ENCODE results near the gene TBC1D1.

Gene TBC1D1

DNA sequence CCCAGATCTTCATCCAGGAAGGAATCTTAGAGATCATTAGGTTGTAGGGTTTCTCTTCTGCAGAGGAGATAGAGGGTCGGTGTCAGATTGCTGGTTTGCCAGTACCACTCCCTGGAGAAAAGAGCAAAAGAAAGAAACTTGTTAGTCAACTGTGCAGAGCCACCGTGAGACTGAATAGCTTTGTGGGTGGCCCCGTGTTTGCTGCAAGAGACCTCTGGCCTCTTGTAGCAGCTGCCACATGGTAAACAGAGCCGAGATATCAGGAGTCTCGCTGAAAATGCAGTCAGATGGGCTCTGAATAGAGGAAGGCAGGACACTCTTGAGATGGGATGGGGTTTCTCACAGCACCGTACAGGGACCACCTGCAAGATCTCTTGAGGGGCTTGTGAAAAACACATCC lies 219.0 kb downstream of the TBC1D1 start:
- DNase-seq = no peak

- DNase-seq = no peak
These were observed 220.1 kb downstream of the TBC1D1 start for GRCh38 chr4:38111024-38111423.

- no peak for DNase-seq
These were observed 220.8 kb downstream of the TBC1D1 start for GRCh38 chr4:38111717-38112116.

- DNase-seq = no peak
These were observed 222.2 kb downstream of the TBC1D1 start for GRCh38 chr4:38113132-38113531.

DNA sequence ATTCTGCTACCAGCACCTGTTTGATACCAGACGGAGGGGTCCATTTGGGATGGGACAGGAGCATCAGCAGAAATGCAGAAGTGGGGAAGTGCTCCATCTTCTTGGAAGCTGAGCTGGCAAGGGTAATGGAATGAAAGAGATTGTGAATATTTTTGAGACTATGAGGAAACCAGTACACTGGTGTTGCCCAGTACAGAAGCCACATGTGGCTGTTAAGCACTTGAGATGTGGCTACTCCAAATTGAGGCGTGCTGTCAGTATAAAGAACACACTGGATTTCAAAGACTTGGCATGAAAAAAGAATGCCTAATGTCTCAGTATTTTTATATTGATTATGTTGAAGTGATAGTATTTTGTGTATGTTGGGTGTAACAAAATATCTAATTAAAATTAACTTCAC lies 222.7 kb downstream of the TBC1D1 start:
- no peak for DNase-seq

- DNase-seq = no peak
These were observed 223.7 kb downstream of the TBC1D1 start for GRCh38 chr4:38114386-38115150.

- DNase-seq = no peak
These were observed 224.7 kb downstream of the TBC1D1 start for GRCh38 chr4:38115601-38116000.

GRCh38 chr4:38117591-38117990 lies 226.7 kb downstream of the TBC1D1 start:
- no peak for DNase-seq

DNA sequence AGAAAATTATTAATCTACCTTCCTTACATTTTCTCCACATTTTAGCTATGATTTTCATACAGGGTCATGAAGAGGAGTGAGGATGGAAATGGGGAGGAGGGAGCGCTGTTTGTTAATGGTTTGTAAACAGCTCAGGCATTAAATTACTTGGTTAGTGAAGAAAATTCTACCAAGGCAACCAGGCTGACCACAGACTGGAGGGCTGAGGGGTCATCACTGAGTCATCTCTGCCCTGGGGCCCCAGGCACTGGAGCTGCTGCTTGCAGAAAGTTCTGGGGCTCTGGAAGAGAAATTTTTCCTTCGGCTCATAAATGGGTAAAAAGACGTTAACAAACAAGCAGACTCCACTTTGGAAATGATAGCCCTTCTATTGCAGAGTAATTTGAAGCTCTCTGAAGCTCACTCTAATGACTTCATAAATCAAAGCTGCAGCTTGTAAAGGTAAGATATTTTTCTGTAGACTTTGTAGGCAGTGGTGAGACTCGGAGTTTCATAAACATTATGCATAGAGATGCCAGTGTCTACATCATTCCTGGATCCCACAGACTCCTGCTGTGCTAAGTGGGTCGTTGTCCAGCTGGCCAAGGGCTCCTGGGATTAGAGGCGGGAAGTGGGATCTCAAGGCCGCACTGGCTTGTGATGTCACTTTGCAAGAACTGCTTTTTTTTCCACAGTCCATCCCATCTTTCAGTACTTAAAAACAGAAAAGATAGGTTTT lies 228.9 kb downstream of the TBC1D1 start:
- DNase-seq = no peak

GRCh38 chr4:38120772-38121171 lies 229.9 kb downstream of the TBC1D1 start:
- no peak for DNase-seq

GRCh38 chr4:38122060-38122459 lies 231.2 kb downstream of the TBC1D1 start:
- no peak for DNase-seq

- no peak for DNase-seq
These were observed 232.7 kb downstream of the TBC1D1 start for GRCh38 chr4:38123555-38123954.

GRCh38 chr4:38124961-38125360 lies 234.1 kb downstream of the TBC1D1 start:
- no peak for DNase-seq

DNA sequence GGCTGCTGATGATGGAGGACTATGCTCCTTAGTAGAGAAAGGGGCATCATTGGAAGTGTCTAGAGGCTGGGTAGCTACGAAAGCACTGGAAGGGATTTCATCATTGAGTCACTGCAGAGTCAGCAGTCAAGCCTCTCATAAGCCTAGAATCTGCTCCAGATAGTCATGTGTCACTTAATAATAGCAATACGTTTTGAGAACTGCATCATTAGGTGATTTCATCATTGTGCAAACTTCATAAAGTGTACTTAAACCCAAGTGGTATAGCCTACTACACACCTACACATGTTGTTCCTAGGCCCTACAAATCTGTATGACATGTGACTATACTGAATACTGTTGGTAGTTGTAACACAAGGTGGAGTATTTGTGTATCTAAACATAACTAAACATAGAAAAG lies 234.9 kb downstream of the TBC1D1 start:
- no peak for DNase-seq

DNA sequence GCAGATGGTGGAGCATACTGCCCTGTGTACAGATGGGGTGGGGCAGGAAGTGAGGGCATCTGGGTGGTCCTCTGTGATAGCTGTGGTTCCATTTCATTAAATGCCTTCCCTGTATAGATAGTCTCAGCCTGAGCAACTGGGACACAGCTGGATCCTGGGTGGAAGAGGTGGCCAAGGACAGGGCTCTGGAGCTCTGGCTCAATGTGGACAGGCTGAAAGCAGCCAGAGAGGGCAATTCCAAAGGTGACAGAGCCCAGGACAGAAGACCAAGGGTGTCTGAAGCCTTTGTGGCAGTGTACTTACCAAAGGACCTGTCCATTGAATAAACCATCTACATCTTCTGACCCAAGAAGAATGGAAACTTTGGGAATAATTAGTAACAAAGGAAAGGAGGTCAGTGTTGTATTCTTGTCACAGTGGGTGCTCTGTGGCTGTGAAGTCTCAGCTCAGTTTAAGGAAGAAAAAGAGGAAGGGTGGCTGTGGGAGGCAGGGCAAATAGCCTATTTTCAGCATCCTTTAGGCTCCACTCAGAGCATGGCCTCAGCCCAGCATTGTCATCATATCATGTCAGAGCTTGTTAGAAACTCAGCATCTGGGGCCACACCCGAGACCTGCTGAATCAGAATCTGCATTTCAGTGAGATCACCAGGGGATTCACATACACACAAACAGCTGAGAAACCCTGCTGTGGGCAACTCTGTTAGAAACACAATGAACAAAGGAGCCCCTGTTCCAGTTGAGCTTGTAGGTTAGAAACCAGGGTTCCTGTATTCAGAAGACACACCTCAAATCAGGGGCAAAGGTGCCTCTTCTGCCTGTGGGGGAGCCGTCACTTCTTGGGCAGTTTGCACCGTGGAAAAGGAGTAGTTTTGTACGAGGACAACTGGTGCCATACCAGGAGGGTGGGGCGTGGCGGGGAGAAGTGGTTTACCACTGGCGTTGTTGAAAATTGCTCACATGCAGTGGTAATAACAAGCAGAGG lies 237.9 kb downstream of the TBC1D1 start:
- peak; percentile 82 for DNase-seq

- no peak for DNase-seq
These were observed 238.8 kb downstream of the TBC1D1 start for GRCh38 chr4:38129460-38130227.

DNA sequence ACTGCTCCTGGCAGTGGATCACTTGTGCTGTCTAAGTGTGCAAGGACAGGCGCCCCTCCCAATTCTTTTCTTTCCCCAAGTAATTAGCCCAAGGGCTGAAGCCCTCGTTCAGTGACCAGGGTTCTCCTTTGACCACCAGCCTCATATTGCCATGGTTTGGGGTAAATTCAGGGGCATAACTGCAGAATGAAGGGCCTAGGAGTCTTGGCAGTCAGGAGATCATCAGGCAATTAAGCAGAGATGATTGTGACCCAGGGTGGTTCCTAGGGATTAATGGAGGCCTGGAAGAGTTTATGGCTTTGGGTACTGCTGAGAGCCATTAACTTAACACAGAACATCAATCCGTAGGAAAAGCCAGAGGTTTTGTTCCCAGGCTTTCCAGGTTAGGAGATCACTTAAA lies 240.0 kb downstream of the TBC1D1 start:
- DNase-seq = no peak

- DNase-seq = peak; percentile 85
These were observed 240.6 kb downstream of the TBC1D1 start for GRCh38 chr4:38131371-38132091.

- peak; percentile 73 for DNase-seq
These were observed 241.3 kb downstream of the TBC1D1 start for GRCh38 chr4:38132107-38132673.

DNA sequence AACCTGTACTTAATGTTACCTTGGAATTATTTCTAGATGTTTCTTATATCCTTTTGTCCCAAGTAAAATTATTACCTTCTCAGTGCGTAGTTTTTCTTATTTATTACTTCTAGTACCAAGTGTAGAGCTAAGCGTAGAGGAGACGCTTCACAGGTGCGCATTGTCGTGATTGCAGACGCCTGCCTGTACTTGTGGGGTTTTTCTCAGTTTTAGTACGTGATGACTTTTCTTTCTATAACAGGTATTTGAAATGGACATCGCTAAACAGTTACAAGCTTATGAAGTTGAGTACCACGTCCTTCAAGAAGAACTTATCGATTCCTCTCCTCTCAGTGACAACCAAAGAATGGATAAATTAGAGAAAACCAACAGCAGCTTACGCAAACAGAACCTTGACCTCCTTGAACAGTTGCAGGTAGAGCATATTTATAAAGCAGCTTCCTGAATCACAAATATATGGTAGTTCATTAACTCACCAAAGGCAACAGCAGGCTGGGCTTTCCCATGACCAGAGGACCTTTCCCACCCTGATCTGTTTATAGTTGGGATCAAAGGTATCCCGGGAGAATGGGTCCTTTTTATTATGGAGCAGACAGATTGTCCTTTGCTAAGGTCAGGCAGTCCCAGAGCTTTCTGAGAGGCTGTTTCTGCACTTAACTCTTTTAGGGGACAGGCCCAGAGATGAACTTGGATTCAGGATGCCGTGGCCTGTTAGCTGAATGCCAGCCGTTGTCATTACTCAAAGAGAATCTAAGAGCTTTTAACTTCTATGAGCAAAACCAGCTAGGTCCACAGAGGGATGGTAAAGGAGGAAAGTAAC lies 242.2 kb downstream of the TBC1D1 start:
- no peak for DNase-seq

All from stimulated activated naive CD4-positive, alpha-beta T cell treated with Interleukin-2 at 50 U/mL for 16 hours (primary cell).